Measurements from ENCODE around the gene ACTA2.

The ACTA2 gene

GRCh38 chr10:88895250-88895649 lies 57.3 kb downstream of the ACTA2 start:
- DNase-seq = no peak

GRCh38 chr10:88893611-88894010 lies 59.0 kb downstream of the ACTA2 start:
- no peak for DNase-seq

DNA sequence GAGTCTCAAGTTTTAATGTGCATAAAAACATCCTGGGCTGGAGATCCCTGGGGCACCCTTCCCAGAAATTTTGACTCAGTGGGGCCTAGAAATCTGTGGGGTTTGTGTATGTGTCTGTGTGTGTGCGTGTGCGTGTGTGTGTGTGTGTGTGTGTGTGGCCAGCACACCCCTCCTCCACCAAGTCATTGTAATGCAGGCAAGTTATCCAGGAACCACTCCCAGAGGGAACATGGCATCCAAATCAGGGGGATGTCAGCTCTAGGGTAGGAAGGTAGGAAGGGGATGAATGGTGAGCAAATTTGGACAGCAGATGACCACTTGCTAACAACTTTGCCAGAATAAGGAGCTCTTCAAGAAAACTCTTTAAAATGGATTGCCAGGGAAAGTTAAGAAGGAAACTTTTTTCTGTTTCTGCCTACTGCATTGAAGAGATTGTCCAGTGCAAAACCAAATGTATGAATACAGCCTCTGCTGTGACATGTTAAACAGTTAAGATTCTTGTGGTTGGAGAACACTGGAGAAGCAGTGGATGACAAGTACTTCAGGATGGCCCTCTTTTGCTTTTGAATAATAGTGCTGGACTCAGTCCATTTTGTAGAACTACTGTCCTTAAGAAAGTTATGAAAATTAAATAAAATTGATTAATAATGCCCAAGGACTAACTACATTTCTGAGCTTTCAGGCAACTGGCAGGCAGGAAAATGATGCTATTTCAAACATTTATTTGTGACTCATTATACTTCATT lies 60.2 kb downstream of the ACTA2 start:
- DNase-seq = no peak

DNA sequence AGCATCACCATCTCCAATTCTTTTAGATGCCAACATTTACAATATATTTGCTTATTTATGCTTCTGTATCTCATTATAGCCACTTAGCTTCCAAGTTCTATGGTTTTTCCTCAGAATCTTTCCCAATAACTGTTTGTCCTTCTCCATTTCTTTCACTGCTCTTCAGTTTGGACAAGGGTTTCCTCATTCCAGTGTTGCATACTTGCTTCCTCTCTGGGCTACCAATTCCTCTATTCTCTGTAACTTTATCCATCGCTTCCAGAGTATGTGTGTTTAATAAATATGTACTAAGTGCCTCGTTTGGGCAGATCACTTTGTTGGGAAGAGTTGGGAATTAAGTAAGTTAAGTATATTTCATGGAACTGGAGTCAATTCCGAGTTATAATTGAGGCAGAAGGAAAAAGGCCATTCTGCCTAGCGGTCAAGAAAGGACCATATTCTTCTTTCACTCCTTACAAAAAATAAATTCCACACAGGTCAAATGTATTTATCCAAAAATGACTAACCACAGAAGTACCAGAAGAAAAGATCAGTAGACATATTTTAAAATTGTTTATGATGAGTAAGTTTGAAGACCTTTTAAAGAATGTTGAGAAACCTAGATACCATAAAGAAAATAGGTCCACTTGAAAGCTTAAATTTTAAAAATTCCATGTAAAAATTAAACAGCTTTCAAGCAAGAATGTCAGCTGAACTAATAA lies 61.7 kb downstream of the ACTA2 start:
- no peak for DNase-seq

DNA sequence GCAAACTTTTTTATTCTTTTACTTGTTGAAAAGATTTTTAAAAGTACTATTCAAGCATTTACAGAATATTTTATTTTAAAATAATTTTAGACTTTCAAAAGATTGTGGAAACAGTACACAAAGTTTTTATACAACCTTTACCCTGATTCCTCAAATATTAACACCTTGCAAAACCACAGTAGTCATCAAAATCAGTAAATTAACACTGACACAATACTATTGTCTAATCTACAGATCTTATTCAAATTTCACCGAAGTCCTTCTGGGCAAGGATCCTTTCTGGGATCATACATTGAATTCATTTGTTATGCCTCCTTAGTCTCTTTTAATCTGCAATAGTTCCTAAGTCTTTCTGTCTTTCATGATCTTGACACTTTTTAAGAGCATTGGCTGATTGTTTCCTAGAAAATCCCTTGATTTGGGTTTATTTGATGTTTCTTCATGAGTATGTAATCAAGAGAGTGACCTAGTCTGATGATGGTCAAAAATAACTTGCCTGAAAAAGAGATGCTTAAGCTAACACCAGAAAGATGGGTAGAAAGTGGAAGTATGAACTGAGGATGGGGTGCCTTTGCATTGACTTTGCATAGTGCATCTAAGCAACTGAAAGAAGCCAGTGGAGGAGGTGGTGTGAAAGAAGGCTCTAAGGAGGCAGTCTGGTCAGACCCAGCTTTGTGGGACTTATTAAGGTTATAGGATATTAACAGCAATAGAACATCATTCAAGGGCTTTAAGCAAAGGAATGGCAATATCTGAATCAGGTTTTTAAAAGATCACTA lies 62.8 kb downstream of the ACTA2 start:
- DNase-seq = no peak

GRCh38 chr10:88888810-88889445 lies 63.6 kb downstream of the ACTA2 start:
- no peak for DNase-seq

DNA sequence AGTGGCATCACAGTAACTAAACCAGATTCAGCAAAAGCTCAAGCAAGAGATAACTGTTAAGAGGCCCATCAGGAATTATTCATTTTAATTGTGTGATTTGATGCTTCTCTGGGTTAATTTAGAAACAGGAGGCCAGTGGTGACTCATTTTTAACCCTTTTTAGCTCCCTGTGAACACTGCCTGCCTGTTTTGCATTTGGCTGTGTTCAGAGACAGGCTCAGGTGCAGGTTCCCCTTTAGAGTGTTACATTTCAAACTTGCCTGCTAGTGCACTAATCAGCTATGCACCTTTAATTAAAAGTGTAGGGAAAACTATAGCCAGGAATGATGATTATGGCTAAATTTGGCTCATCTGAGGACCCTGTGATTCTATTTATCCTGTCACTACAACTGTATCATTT lies 66.0 kb downstream of the ACTA2 start:
- DNase-seq = no peak
